SK-N-SH treated with all-trans-retinoic acid at 6 μM for 48 hours (cell line): Measurements from ENCODE around the gene TSC22D1.

ENCODE experiments used
- ARNTL ChIP-seq: fragments of 450-650 bp; formaldehyde crosslinking; IDR thresholded peaks from 2 replicates; pipeline ENCODE4 v1.5.0; 2020; ENCODE audit warnings: low read depth, mild to moderate bottlenecking, moderate library complexity, borderline replicate concordance
- PPARA ChIP-seq: fragments of 250-450 bp; sonication (Bioruptor Pico); IDR thresholded peaks from 2 replicates; pipeline ENCODE4 v1.5.0; 2020; ENCODE audit warnings: mild to moderate bottlenecking, borderline replicate concordance
- RARB ChIP-seq: fragments of 250-450 bp; sonication (Bioruptor Pico); IDR thresholded peaks from 2 replicates; pipeline ENCODE4 v1.8.0; 2021; ENCODE audit warnings: mild to moderate bottlenecking, moderate library complexity
- SNAI2 ChIP-seq: fragments of 250-450 bp; sonication (Bioruptor Pico); IDR thresholded peaks from 2 replicates; pipeline ENCODE4 v1.5.0; 2020; ENCODE audit warnings: mild to moderate bottlenecking, moderate library complexity
- TCF4 ChIP-seq: fragments of 250-450 bp; sonication (Bioruptor Pico); IDR thresholded peaks from 2 replicates; pipeline ENCODE4 v1.8.0; 2021; ENCODE audit warnings: mild to moderate bottlenecking, moderate library complexity, borderline replicate concordance
- ZC3H10 ChIP-seq: fragments of 250-450 bp; sonication (Bioruptor Pico); IDR thresholded peaks from 2 replicates; pipeline ENCODE4 v1.5.1; 2021; ENCODE audit warnings: mild to moderate bottlenecking, moderate library complexity
- ZFP30 ChIP-seq: fragments of 450-650 bp; formaldehyde crosslinking; IDR thresholded peaks from 2 replicates; pipeline ENCODE4 v1.5.0; 2022; ENCODE audit warnings: mild to moderate bottlenecking, moderate library complexity
- ZNF8 ChIP-seq: fragments of 450-650 bp; formaldehyde crosslinking; IDR thresholded peaks from 2 replicates; pipeline ENCODE4 v1.5.0; 2020; ENCODE audit warnings: mild to moderate bottlenecking, moderate library complexity
- TF ChIP-seq, protein P1 (sequence below): fragments of 250-450 bp; sonication (Bioruptor Pico); IDR thresholded peaks from 2 replicates; pipeline ENCODE4 v1.5.1; 2020; ENCODE audit warnings: low read depth, mild to moderate bottlenecking, moderate library complexity
- TF ChIP-seq, protein P2 (sequence below): fragments of 250-450 bp; sonication (Bioruptor Pico); IDR thresholded peaks from 2 replicates; pipeline ENCODE4 v1.8.0; 2020; ENCODE audit warnings: mild to moderate bottlenecking, moderate library complexity, borderline replicate concordance
- TF ChIP-seq, protein P3 (sequence below): fragments of 250-450 bp; sonication (Bioruptor Pico); IDR thresholded peaks from 2 replicates; pipeline ENCODE4 v1.5.1; 2021; ENCODE audit warnings: mild to moderate bottlenecking, moderate library complexity
- TF ChIP-seq, protein P4 (sequence below): fragments of 250-450 bp; sonication (Bioruptor Pico); IDR thresholded peaks from 2 replicates; pipeline ENCODE4 v1.8.0; 2021; ENCODE audit warnings: low read depth, mild to moderate bottlenecking, moderate library complexity, borderline replicate concordance

DNA sequence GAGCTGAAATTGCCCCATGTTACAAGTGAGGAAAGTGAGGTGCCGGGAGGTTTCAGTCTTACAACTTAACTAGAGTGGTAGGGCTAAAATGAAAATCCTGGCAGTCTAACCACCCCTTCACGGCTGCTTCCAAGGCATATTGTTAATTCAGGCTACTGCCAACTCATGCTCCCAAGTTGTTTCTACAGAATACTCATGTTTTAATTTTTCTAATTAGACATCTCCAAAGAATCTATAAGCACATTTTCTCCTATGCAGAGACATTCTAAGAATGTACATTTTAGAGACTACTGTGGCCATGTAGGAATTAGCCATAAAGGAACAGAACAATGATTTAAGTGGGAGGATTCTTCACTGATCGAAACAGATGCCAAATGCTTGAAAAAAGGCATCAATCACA is 7.0 kb upstream of the TSC22D1 start:
- TF ChIP-seq, protein P1, sequence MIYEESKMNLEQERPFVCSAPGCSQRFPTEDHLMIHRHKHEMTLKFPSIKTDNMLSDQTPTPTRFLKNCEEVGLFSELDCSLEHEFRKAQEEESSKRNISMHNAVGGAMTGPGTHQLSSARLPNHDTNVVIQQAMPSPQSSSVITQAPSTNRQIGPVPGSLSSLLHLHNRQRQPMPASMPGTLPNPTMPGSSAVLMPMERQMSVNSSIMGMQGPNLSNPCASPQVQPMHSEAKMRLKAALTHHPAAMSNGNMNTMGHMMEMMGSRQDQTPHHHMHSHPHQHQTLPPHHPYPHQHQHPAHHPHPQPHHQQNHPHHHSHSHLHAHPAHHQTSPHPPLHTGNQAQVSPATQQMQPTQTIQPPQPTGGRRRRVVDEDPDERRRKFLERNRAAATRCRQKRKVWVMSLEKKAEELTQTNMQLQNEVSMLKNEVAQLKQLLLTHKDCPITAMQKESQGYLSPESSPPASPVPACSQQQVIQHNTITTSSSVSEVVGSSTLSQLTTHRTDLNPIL, result no peak
- TF ChIP-seq TCF4 (CRISPR knock-in tag) (no peak), RARB (no peak), PPARA (CRISPR knock-in tag) (no peak), ZNF8 (CRISPR knock-in tag) (no peak), ZFP30 (CRISPR knock-in tag) (no peak), ZC3H10 (no peak), SNAI2 (CRISPR knock-in tag) (no peak), ARNTL (no peak)
- TF ChIP-seq, protein P2, sequence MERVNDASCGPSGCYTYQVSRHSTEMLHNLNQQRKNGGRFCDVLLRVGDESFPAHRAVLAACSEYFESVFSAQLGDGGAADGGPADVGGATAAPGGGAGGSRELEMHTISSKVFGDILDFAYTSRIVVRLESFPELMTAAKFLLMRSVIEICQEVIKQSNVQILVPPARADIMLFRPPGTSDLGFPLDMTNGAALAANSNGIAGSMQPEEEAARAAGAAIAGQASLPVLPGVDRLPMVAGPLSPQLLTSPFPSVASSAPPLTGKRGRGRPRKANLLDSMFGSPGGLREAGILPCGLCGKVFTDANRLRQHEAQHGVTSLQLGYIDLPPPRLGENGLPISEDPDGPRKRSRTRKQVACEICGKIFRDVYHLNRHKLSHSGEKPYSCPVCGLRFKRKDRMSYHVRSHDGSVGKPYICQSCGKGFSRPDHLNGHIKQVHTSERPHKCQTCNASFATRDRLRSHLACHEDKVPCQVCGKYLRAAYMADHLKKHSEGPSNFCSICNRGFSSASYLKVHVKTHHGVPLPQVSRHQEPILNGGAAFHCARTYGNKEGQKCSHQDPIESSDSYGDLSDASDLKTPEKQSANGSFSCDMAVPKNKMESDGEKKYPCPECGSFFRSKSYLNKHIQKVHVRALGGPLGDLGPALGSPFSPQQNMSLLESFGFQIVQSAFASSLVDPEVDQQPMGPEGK (CRISPR knock-in tag), result no peak
- TF ChIP-seq, protein P3, sequence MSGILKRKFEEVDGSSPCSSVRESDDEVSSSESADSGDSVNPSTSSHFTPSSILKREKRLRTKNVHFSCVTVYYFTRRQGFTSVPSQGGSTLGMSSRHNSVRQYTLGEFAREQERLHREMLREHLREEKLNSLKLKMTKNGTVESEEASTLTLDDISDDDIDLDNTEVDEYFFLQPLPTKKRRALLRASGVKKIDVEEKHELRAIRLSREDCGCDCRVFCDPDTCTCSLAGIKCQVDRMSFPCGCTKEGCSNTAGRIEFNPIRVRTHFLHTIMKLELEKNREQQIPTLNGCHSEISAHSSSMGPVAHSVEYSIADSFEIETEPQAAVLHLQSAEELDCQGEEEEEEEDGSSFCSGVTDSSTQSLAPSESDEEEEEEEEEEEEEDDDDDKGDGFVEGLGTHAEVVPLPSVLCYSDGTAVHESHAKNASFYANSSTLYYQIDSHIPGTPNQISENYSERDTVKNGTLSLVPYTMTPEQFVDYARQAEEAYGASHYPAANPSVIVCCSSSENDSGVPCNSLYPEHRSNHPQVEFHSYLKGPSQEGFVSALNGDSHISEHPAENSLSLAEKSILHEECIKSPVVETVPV (CRISPR knock-in tag), result no peak
- TF ChIP-seq, protein P4, sequence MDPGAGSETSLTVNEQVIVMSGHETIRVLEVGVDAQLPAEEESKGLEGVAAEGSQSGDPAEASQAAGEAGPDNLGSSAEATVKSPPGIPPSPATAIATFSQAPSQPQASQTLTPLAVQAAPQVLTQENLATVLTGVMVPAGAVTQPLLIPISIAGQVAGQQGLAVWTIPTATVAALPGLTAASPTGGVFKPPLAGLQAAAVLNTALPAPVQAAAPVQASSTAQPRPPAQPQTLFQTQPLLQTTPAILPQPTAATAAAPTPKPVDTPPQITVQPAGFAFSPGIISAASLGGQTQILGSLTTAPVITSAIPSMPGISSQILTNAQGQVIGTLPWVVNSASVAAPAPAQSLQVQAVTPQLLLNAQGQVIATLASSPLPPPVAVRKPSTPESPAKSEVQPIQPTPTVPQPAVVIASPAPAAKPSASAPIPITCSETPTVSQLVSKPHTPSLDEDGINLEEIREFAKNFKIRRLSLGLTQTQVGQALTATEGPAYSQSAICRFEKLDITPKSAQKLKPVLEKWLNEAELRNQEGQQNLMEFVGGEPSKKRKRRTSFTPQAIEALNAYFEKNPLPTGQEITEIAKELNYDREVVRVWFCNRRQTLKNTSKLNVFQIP (CRISPR knock-in tag), result no peak
